Nephron (organoid): Measurements from ENCODE around the gene TLE5.

ENCODE experiments used
- H3K27ac Mint-ChIP-seq, 3 experiments: 2 replicates each; pipeline ENCODE4 v1.8.0; 2020; ENCODE audit warnings: mixed read lengths in 3 of 3, mild to moderate bottlenecking in 2 of 3, moderate library complexity in 1 of 3
- H3K27me3 Mint-ChIP-seq: 2 replicates; pipeline ENCODE4 v1.8.0; 2021; ENCODE audit warnings: low read depth, mild to moderate bottlenecking, moderate library complexity, mixed read lengths
- H3K36me3 Mint-ChIP-seq: 2 replicates; pipeline ENCODE4 v1.8.0; 2020; ENCODE audit warnings: low read depth, mixed read lengths
- H3K4me1 Mint-ChIP-seq: 2 replicates; pipeline ENCODE4 v1.8.0; 2020; ENCODE audit warnings: mixed read lengths
- H3K4me3 Mint-ChIP-seq, 3 experiments: 2 replicates each; pipeline ENCODE4 v1.8.0; 2020; ENCODE audit warnings: mild to moderate bottlenecking in 3 of 3, mixed read lengths in 3 of 3, moderate library complexity in 2 of 3
- H3K9me3 Mint-ChIP-seq: 2 replicates; pipeline ENCODE4 v1.8.0; 2020; ENCODE audit warnings: mixed read lengths
- TF ChIP-seq, protein P1 (sequence below), 3 experiments: fragments of 200-600 bp; sonication (generic); IDR thresholded peaks; one replicate each; pipeline ENCODE4 v1.5.0; 2021; ENCODE audit warnings: antibody characterized with exemption in 3 of 3; ENCODE audit not compliant: unreplicated experiment in 3 of 3

Gene TLE5

DNA sequence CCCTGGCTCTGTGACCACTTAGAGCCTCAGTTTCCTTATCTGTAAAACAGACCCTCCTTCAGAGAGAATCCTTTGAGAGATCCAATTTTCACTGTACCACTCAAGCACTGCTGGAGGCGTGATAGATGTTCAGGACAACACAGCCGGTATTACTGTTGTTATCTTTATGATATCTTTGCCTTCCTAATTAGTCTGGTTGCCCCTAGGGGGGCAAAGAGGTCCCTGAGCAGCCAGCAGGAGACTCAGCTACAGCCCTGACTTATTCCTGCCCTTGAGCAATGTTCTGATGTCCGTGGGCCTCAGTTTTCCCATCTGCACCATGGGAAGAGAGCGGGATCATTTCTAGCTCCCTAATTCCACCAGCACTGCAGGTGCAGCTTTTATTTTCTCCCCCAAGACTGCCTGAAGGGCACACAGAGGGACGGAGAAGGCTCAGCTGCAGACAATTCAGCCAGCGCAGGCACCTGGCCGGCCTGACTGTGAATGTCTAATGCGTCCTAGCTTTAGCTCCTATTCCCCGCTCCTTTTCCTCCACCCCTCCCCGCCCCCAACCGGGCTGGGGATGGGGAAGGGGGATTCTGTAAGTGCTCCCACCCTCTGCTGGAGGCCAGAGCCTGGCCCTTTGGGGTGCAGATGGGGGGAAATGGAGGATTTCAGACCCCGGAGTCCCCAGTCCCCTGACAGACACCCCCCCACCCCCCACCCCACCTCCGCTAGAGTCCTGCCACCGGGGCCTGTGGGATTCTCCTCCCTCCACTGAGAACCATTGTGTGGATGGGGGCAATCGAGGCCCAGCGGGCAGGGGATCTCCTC is 16.2 kb downstream of the TLE5 start:
- no peaks in the 10 kb centered on the region for H3K36me3 Mint-ChIP-seq
- H3K4me3 Mint-ChIP-seq = peak overlapping the region; percentile 22 to 42 (median 32)
- peaks cover 33% of the 10 kb centered on the region for H3K4me1 Mint-ChIP-seq
- H3K9me3 Mint-ChIP-seq = no peaks in the 10 kb centered on the region
- TF ChIP-seq, protein P1, sequence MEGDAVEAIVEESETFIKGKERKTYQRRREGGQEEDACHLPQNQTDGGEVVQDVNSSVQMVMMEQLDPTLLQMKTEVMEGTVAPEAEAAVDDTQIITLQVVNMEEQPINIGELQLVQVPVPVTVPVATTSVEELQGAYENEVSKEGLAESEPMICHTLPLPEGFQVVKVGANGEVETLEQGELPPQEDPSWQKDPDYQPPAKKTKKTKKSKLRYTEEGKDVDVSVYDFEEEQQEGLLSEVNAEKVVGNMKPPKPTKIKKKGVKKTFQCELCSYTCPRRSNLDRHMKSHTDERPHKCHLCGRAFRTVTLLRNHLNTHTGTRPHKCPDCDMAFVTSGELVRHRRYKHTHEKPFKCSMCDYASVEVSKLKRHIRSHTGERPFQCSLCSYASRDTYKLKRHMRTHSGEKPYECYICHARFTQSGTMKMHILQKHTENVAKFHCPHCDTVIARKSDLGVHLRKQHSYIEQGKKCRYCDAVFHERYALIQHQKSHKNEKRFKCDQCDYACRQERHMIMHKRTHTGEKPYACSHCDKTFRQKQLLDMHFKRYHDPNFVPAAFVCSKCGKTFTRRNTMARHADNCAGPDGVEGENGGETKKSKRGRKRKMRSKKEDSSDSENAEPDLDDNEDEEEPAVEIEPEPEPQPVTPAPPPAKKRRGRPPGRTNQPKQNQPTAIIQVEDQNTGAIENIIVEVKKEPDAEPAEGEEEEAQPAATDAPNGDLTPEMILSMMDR (IDR thresholded peaks at IDR 0.05; ENCODE audit: unreplicated experiment in 3 of 3) = no peak
- H3K27ac Mint-ChIP-seq = peak overlapping the region; percentile 42 to 82 (median 69)
- peaks cover 20% of the 10 kb centered on the region for H3K27me3 Mint-ChIP-seq

DNA sequence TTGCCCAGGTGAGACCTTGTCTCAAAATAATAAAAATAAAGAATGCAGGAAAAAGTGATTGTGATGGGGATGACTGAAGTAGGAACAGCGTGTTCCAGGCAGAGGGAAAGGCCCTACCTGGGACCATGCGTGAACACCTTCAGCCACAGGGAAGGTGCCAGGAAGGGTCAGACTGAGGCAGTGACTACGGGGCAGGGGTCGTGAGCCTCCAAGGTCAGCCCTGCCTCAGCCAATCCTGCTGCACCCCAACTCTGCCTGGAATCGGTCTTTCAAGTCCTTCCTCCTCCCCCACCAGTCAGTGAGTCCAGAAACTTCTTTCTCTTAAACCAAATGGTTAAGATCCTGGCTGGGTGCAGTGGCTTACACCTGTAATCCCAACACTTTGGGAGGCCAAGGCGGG is 17.1 kb downstream of the TLE5 start:
- H3K27me3 Mint-ChIP-seq = peaks cover 25% of the 10 kb centered on the region
- no peaks in the 10 kb centered on the region for H3K36me3 Mint-ChIP-seq
- TF ChIP-seq, protein P1 (IDR thresholded peaks at IDR 0.05; ENCODE audit: unreplicated experiment in 3 of 3) = no peak
- H3K27ac Mint-ChIP-seq = peak overlapping the region in 2 of 3 experiments; percentile 65 to 82
- H3K4me3 Mint-ChIP-seq = peak overlapping the region; percentile 30 to 50 (median 35)
- no peaks in the 10 kb centered on the region for H3K9me3 Mint-ChIP-seq
- peaks cover 33% of the 10 kb centered on the region for H3K4me1 Mint-ChIP-seq

DNA sequence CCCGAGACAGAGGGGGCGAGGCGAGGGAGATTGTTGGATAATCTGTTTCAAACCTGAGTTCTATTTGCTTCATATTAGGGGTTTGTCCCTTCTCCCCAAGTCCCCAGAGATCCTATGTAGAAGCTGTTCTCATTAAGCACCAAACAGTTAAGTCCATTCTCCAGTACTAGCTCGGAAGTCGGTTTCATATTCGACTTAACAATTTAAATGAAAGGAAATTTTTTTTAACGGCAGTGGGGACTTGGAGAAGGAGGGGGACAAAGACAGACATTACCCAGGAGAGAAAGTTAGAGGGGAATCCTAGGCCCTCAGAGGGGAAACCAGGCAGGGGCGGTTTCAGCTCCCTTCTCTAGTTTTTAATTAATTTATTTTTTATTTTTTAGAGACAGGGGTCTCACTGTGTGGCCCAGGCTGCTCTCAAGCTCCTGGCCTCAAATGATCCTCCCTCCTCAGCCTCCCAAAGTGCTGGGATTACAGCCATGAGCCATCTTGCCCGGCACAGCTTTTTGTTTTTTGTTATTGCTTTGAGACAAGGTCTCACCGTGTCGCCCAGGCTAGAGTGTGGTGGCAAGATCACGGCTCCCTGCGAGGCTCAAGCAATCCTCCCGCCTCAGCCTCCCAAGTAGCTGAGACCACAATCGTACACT is 19.6 kb downstream of the TLE5 start:
- Mint-ChIP-seq H3K36me3 (no peaks in the 10 kb centered on the region), H3K4me3 (peak overlapping the region; percentile 62 to 72 (median 64)), H3K9me3 (no peaks in the 10 kb centered on the region), H3K27me3 (peaks cover 29% of the 10 kb centered on the region), H3K27ac (peak overlapping the region; percentile 94 to 96 (median 96)), H3K4me1 (peaks cover 35% of the 10 kb centered on the region)
- TF ChIP-seq, protein P1 (IDR thresholded peaks at IDR 0.05; ENCODE audit: unreplicated experiment in 3 of 3) = no peak

DNA sequence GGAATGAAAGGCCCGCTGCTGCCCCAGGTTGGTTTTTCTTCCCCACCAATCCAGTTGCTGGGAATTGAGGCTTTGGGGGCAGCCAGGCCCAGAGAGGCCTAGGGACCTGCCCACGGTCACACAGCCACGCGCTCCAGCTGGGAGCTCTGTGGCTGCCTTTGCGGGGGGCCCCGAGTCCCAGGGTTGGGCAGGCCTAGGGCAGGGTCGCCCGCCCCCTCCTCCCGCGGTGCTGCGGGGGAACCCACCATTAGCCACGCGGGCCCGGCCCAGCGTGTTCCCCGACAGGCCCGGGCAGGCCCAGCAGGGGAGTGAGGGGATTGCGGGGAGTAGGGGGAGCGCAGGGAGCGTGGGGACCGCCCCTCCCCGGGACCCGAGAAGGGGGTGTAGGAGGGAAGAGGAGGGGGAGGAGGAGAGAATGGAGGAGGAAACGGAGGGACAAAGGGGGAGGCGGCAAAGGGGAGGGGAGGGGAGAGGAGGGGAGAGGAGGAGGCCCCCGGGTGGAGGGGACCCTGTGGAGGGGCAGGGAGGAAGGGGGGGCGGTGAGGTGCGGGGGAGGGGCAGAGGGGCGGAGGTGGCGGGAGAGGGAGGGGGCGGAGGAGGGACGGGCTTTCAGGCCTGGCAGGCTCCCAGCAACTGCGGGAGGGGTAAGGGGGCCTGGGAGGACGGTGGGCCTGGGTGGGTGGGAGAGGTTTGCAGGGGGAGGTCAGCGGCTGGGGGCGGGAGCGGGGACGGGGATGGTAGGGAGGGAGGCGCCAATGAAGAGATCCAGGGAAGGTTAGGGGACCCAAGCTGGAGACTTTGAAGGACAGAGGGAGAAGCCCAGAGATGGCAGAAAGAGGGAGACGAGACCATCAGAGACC is 20.3 kb downstream of the TLE5 start:
- peak overlapping the region; percentile 62 to 72 (median 64) for H3K4me3 Mint-ChIP-seq
- H3K4me1 Mint-ChIP-seq = peaks cover 30% of the 10 kb centered on the region
- peak overlapping the region; percentile 94 to 96 (median 96) for H3K27ac Mint-ChIP-seq
- H3K36me3 Mint-ChIP-seq = no peaks in the 10 kb centered on the region
- TF ChIP-seq, protein P1 (IDR thresholded peaks at IDR 0.05; ENCODE audit: unreplicated experiment in 3 of 3) = no peak
- H3K27me3 Mint-ChIP-seq = peaks cover 25% of the 10 kb centered on the region
- no peaks in the 10 kb centered on the region for H3K9me3 Mint-ChIP-seq

DNA sequence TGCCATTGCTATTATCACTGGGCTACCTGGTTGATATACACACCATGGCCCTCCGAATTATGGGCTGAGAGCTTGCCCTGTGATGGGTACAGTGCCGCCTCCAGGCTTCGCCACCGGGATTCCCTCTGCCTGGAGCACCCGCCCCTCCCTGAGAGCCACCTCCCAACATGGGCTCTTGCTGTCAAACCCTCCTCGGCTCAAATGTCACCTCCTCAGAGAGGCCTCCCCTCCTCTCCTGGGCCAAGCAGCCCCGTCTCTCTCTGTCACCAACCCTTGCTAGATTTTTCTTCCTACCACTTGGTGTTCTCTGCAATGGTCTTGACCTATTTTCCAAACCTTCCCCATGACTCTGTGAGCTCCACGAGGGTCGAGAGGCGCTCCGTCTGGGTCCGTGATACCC is 21.0 kb downstream of the TLE5 start:
- Mint-ChIP-seq H3K27me3 (peaks cover 28% of the 10 kb centered on the region), H3K9me3 (no peaks in the 10 kb centered on the region), H3K4me3 (peak overlapping the region; percentile 11 to 53 (median 50))

More for the DNA sequence above, 21.0 kb downstream of the TLE5 start:
- H3K36me3 Mint-ChIP-seq = no peaks in the 10 kb centered on the region
- peak overlapping the region; percentile 71 to 77 (median 75) for H3K27ac Mint-ChIP-seq
- TF ChIP-seq, protein P1 (IDR thresholded peaks at IDR 0.05; ENCODE audit: unreplicated experiment in 3 of 3) = no peak
- peaks cover 30% of the 10 kb centered on the region for H3K4me1 Mint-ChIP-seq
